HG03432 (cell line): Measurements from ENCODE around the gene STXBP6.
"Not testable (repeated sequence)": the region's sequence is repeated elsewhere in the genome, so short reads cannot be mapped to it uniquely, and the experiment has no call there.

Experiments used
- ATAC-seq: cut with Tn5 transposase; IDR thresholded peaks from one replicate; pipeline ENCODE4 v1.9.1; 2021; ENCODE audit warnings: mild to moderate bottlenecking, moderate library complexity; ENCODE audit not compliant: unreplicated experiment

Gene STXBP6

GRCh38 chr14:24813819-24814259 is 236.1 kb downstream of the STXBP6 start:
- no peak for ATAC-seq

- no peak for ATAC-seq
Observed at GRCh38 chr14:24813089-24813815, 236.7 kb downstream of the STXBP6 start.

- no peak for ATAC-seq
Observed at GRCh38 chr14:24809135-24809534, 240.8 kb downstream of the STXBP6 start.

DNA sequence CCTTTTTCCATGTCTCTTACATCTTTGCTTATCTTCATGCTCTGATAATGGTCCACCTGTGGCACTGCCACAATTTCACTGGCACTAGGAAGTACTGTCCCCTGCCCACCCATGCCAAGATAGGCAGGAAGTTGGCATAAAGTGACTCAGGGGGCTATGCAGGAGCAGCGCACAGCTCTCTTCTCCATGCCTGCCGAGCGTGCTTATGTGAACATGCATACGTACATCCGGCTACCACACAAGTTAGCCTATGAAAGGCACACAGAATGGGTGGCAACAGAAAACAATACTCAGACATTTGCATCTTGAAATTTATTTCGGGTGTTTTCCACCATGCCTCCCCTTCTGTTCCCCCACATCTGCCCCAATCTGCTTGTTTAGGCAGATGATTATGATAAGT is 241.5 kb downstream of the STXBP6 start:
- ATAC-seq, result no peak

- ATAC-seq, result no peak
Observed at GRCh38 chr14:24806061-24806678, 243.8 kb downstream of the STXBP6 start.

DNA sequence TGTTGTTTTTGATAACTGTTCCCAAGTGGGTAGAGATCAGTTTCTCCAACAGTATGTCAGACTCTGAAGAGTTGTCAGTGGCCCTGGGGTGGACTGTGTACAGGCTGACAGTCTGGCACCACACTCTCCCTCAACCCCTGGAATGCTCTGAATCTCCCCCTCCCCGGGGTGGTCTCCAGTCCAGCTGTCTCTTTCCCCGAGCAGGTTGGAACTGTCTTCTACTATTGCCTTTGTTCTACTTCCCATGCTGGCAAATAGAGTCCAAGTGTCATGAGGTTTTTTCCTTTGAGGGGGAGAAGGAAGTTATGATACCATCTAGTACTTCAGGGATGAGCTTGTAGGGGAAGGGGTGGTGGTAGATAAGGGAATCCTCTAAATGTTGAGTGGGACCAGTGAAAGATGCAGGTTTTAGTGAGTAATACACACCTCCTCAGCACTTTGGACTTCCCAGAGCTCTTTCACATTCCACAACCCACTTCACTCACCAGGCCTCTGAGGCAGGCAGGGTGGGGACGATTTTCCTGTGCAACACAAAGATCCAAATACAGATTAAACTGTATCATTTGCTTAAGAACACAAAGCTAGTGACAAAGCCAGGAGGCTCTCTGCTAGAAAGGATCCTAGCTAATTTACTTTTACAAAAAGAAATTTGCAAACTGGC is 245.3 kb downstream of the STXBP6 start:
- no peak for ATAC-seq

GRCh38 chr14:24803933-24804494 is 245.9 kb downstream of the STXBP6 start:
- ATAC-seq, result no peak

- not testable (repeated sequence) for ATAC-seq
Observed at GRCh38 chr14:24803426-24803825, 246.5 kb downstream of the STXBP6 start.

GRCh38 chr14:24802236-24802635 is 247.7 kb downstream of the STXBP6 start:
- no peak for ATAC-seq

- ATAC-seq, result no peak
Observed at GRCh38 chr14:24801024-24801423, 248.9 kb downstream of the STXBP6 start.

DNA sequence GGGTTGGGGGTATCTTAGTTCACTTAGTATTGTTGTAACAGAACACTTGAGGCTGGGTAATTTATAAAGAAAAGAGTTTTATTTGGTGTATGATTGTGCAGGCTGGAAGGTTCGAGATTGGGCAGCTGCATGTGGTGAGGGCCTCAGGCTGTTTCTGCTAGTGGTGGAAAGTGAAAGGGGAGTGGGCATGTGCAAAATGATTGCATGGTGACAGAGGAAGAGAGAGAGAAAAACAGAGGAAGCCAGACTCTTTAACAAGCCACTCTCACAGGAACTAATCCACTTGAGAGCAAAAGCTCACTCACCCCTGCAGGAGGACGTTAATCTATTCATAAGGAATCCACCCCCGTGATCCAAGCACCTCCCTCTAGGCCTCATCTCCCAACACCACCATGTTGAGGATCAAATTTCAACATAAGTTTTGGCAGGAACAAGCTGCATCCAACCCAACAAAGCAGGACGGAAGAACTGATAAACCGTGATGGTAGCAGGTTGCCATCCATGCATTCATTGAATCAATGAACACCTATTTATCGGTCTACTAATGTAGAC is 251.0 kb downstream of the STXBP6 start:
- no peak for ATAC-seq

DNA sequence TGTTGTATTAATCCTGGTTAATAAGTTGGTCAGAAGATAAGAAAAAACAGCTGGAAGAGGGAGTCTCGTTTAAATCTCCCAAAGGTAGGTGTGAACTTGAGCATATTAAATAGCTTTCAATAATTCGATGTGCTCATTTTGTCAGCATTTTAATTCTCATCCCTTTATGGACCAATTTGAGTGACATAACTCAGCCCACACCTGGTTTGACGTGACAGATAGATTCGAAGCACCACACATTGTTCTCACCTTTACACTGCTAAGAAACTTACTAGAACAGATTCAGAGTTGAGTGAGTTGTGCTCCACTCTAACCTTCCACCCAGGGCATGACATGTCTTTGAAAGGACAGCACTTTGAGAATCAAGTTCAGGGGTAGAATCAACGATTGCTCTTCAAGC is 254.5 kb downstream of the STXBP6 start:
- ATAC-seq, result no peak

DNA sequence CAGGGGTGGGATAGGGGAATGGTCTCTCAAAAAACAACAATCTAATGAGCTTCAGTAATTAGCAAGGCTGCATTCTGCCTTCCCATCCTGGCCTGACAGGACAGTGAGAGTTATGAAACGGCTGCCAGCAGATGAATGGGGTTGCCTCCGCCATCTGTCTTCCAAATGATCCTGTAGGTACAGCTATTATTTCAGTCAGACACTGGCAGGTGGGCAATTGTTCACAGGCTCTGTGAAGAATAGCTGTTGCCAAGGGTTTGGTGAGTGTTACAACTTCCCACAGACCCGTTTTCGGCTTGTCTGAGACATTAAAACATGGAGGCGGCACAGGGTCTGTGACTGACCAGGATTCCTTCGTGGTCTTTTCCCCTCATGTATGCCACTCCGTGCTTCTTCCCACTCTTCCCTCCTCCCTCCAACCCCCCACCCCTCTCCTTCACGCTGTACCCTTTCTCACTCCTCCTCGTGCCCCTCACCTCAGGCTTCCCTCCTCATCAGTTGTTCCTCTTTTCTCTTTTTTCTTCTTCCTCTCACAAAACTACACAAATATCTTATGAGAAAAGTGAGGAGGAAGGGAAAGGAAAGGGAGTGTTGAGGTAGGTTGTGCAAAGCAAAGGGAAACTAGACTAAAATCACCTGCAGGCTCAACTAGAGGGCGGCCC is 255.2 kb downstream of the STXBP6 start:
- no peak for ATAC-seq

GRCh38 chr14:24790196-24790595 is 259.8 kb downstream of the STXBP6 start:
- ATAC-seq, result no peak

GRCh38 chr14:24789378-24789884 is 260.5 kb downstream of the STXBP6 start:
- ATAC-seq, result no peak

DNA sequence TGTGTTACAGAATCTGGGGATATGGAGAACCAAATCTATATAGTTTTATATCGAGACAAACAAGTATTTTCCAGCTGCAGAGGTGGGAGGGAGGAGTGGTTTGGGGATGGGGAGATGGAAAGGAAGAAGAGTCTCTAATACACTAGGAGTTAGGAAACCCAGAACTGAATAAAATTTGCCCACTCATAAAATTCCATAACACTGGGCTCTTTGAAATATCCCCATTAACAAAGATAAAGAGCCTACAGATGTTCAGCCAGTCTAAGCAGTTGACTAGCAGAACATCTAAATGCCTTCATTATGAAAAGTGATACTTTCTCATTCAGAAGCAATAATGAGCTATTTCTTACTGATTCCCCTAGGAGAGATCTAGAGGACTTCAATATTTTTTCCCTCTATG is 264.2 kb downstream of the STXBP6 start:
- ATAC-seq, result no peak

DNA sequence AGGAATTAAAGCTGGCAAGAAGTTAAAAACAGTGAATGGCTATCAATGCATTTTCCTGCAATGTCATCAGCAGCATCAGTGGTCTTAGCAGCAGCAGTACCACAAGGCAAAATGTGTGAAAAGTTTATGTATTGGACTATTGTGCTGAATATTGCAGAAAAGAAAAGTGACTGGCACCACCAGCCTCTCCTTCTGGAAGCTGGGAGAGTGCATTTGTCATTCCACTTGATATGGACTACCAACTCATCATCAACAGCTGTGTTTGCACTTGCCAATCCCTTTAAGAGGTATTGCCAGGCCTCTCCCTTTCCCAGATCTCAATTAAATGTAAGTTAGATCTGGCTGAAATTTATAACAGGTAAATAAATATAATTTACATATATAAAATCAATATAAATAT is 265.0 kb downstream of the STXBP6 start:
- ATAC-seq, result no peak

GRCh38 chr14:24783791-24784190 is 266.2 kb downstream of the STXBP6 start:
- no peak for ATAC-seq

DNA sequence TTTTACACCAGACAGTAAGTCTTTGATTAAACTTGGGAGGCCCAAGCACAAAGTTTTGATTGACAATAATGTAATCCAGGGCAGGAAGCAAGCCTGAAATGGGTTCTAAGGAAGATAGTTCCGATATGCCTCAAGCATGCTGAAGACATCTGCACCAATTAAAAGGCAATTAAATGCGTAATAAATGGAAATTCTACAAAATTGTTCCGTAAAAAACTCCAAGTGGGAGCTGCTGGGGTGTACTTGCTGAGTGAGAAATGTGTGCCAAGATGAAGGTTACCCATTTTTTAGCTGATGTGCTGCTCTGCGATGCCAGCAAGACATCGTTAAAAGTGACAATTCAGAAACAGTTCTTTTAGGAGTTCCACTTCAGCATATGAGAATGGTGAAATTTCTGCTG is 269.7 kb downstream of the STXBP6 start:
- ATAC-seq, result no peak

DNA sequence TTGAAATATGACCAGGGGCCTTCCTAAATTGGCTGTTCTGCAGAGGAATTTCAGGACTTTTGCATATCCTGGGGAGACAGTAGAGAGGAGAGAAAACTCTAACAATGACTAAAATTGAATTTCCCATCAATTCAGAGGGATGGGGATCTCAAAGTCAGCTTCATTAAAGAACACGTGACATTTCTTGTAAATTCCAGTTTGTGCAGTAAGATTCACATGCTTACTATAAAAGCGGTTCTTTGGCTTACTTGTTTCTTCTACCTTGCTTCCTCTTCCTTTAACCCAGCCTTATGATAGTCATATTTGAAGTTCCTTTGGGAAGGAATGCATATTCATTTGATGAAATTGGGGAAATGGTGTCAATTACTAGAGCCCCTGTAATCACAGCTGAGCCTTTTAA is 272.3 kb downstream of the STXBP6 start:
- ATAC-seq, result no peak

DNA sequence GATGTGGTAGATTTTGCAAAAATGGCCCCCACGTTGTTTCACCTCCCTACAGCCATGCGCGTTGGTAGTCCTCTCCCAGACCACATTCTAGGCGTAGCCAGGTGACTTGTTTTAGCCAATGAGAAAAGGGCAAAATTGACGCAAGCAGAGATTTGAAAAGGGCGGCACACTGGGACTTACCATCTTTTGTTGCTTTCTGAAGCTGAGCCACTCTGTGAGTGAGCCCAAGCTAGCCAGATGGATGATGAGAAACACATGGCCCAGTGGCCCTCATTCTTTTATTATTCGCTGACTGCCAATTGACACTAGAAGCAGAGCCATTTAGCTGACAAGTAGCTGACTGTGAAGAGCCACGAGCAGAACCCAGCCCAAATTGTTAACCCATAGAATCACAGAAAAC is 274.0 kb downstream of the STXBP6 start:
- ATAC-seq, result no peak
